Hepatocyte (in vitro differentiated cells): Measurements from ENCODE around the gene CEP55.

Source experiments
- EZH2phosphoT487 ChIP-seq: fragments of 200-600 bp; sonication (generic); IDR thresholded peaks from one replicate; pipeline ENCODE4 v1.6.1; 2018; ENCODE audit warnings: antibody characterized with exemption, mild to moderate bottlenecking, low read depth, moderate library complexity; ENCODE audit not compliant: unreplicated experiment, severe bottlenecking
- TF ChIP-seq, protein P1 (sequence below): fragments of 200-600 bp; sonication (generic); IDR thresholded peaks from 2 replicates; pipeline ENCODE4 v1.5.1; 2016; ENCODE audit warnings: antibody characterized with exemption, mild to moderate bottlenecking; ENCODE audit not compliant: poor library complexity

DNA sequence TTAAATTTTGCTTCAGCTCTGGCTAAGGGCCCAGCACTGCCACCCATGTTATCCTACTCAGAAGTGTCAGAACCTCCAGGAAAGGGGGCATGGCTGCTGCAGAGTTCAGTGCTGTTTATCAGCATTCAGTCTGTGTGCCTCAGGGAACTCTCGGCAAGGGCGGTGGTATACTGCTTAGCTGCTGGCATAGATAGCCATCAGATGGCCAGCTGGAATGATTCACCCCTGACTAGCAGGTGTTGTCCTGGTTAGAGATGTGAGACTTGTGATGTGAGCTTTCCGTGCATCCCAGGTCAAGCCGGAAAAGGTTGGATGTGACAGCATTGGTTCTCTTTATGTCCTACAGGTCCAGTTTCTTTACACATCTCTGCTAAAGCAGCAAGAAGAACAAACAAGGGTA is 22.1 kb downstream of the CEP55 start:
- TF ChIP-seq, protein P1, sequence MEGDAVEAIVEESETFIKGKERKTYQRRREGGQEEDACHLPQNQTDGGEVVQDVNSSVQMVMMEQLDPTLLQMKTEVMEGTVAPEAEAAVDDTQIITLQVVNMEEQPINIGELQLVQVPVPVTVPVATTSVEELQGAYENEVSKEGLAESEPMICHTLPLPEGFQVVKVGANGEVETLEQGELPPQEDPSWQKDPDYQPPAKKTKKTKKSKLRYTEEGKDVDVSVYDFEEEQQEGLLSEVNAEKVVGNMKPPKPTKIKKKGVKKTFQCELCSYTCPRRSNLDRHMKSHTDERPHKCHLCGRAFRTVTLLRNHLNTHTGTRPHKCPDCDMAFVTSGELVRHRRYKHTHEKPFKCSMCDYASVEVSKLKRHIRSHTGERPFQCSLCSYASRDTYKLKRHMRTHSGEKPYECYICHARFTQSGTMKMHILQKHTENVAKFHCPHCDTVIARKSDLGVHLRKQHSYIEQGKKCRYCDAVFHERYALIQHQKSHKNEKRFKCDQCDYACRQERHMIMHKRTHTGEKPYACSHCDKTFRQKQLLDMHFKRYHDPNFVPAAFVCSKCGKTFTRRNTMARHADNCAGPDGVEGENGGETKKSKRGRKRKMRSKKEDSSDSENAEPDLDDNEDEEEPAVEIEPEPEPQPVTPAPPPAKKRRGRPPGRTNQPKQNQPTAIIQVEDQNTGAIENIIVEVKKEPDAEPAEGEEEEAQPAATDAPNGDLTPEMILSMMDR: no peak
- no peak for TF ChIP-seq EZH2phosphoT487
